AG04449 (cell line): ENCODE results near the gene CADM1.

Source experiments
- CTCF ChIA-PET: fragments of 350-600 bp; formaldehyde crosslinking; extraction: SDS; loops from one replicate; lab custom pipeline; 2021; ENCODE audit warnings: antibody characterized with exemption; lab: Yijun Ruan, JAX
- POLR2A ChIA-PET: fragments of 400-600, 350-600 bp; formaldehyde crosslinking; extraction: SDS; loops from one replicate; lab custom pipeline; 2020; ENCODE audit warnings: antibody characterized with exemption, inconsistent platforms; lab: Yijun Ruan, JAX
- DNase-seq: peaks from one replicate; pipeline ENCODE4 v3.0.0-alpha.2; 2010; ENCODE audit warnings: low read depth, low spot score
- H3K4me3 ChIP-seq: 2 replicates; pipeline ENCODE4 v1.5.1; 2011; ENCODE audit warnings: low read depth, mild to moderate bottlenecking, control low read depth, low read length
- CTCF ChIP-seq: IDR thresholded peaks from one replicate; pipeline ENCODE4 v1.5.1; 2011; ENCODE audit warnings: mild to moderate bottlenecking, moderate library complexity, low read length, control low read depth, inconsistent platforms; ENCODE audit not compliant: insufficient read depth; ENCODE audit errors: missing control alignments

CADM1 gene

GRCh38 chr11:115326526-115326925, 177.7 kb downstream of the CADM1 start:
- no peak for DNase-seq
- ChIA-PET CTCF (interaction anchor here (0.6 to 3.4 kb wide), 7 partner anchors 7 to 1365 kb away, joined by 3 to 27 read pairs (median 4); no protein-coding TSS in a partner anchor), POLR2A (no interaction called here)
- H3K4me3 ChIP-seq = no peak overlapping the region
- no peak for TF ChIP-seq CTCF

DNA sequence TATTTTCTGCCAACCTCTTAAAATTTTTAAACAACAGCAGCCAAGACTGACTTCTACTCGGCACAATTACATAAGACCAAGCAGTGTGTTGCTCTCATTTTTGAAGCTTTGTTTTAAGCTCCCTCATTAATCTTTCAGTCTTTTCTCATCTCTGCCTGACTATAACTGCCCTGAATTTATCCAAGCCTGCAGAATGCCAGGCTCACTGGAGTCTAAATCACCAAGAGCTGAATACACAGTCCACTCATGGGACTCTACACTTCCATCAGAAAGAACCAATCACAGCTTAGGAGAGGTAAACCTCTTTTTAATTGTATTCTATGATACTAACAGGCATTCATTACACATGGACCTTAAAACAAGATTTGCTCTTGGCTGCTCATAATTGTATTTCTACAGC, 178.7 kb downstream of the CADM1 start:
- TF ChIP-seq CTCF = no peak
- ChIA-PET POLR2A (no interaction called here), CTCF (interaction anchor here (0.6 to 3.4 kb wide), 14 partner anchors 8 to 898 kb away, joined by 3 to 27 read pairs (median 6); partner anchors contain the start of gene CADM1)
- DNase-seq = no peak
- H3K4me3 ChIP-seq = no peak overlapping the region

DNA sequence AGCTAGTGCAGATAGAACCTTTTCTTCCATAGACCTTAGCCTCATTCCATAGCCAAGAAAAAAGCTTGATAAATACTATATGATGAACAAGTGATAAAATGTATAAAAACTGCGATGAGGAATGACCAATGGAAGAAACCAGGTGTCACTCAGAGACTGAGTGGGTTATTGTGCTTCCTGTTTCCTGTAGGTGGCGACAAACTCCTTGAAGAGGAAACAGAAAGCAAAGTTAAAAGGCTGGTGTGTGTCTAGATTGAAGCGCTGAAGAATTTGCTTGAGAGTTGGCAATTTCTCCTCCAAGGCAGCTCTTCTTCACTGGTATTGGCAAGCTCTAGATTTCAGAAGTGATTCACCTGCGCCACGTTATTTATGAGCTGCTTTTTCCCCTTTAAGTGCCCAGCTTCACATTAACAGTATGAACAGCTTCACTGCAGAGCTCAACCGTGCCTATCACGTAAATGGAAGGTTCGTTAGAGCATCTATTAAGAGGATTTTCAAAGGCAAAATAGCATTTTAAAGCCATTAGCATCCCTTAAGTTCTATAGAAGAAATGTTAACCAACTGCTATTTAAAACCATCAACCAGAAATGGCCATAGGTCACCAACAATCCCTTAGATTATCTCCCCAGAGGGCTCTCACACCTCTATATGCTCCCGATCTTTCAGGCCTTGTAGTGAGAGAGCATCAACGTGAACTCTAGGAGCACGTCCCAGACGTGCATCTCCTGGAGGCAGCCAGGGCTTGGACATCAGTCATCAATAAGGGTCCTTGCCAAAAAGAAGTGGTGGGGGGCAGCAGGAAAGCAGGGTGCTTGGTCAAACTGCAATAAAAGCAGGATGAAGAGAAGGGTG, 179.4 kb downstream of the CADM1 start:
- CTCF ChIA-PET = interaction anchor here (0.6 to 3.4 kb wide), 20 partner anchors 9 to 899 kb away, joined by 3 to 27 read pairs (median 4); partner anchors contain the start of gene CADM1
- POLR2A ChIA-PET = no interaction called here
- H3K4me3 ChIP-seq = no peak overlapping the region
- no peak for DNase-seq
- peak; percentile 70 for TF ChIP-seq CTCF

- H3K4me3 ChIP-seq = no peak overlapping the region
- TF ChIP-seq CTCF = no peak
- ChIA-PET CTCF (interaction anchor here (1.1 to 2.9 kb wide), 5 partner anchors 9 to 193 kb away, joined by 3 to 19 read pairs (median 4); no protein-coding TSS in a partner anchor), POLR2A (no interaction called here)
- no peak for DNase-seq
Observed at GRCh38 chr11:115322553-115323203, 181.5 kb downstream of the CADM1 start.

- POLR2A ChIA-PET = no interaction called here
- CTCF ChIA-PET = interaction anchor here (1.2 to 2.9 kb wide), 4 partner anchors 8 to 194 kb away, joined by 3 to 19 read pairs (median 4); no protein-coding TSS in a partner anchor
- DNase-seq = peak; percentile 46
- TF ChIP-seq CTCF = no peak
- H3K4me3 ChIP-seq = no peak overlapping the region
Observed at GRCh38 chr11:115321605-115322289, 182.5 kb downstream of the CADM1 start.
